CD14-positive monocyte (primary cell): ENCODE results near the gene MRM3. TPM values are rescaled to one million over a fixed set of nuclear protein-coding genes. Genes with fewer than 3 reads are reported as not detected.

Source experiments
- DNase-seq, 3 donors: peaks; one replicate each; pipeline ENCODE4 v3.0.0-alpha.2; 2011 to 2022
- H2AFZ ChIP-seq: 2 replicates; pipeline ENCODE4 v1.6.0; 2012; ENCODE audit warnings: mild to moderate bottlenecking, low read depth, low read length, inconsistent platforms; ENCODE audit not compliant: insufficient read depth, poor library complexity, severe bottlenecking
- H3K27ac ChIP-seq, 2 donors: 1 replicate in 1 of 2; 2 replicates in 1 of 2; pipeline ENCODE4 v1.5.1; 2012 to 2013; ENCODE audit warnings: low read length in 2 of 2, control low read depth in 1 of 2, inconsistent platforms in 1 of 2, low read depth in 1 of 2, mild to moderate bottlenecking in 1 of 2
- H3K27me3 ChIP-seq, 2 donors: one replicate each; pipeline versions ENCODE4 v1.6.0 to v1.6.1; 2011 to 2013; ENCODE audit warnings: low read length in 2 of 2; ENCODE audit not compliant: control insufficient read depth in 2 of 2, insufficient read depth in 2 of 2
- H3K36me3 ChIP-seq, 2 donors: replicated peaks in 1 of 2; 1 replicate in 1 of 2; 2 replicates in 1 of 2; pipeline versions ENCODE4 v1.5.1 to v1.6.1; 2012 to 2013; ENCODE audit warnings: low read length in 2 of 2, control low read depth in 1 of 2, inconsistent platforms in 1 of 2, mild to moderate bottlenecking in 1 of 2; ENCODE audit not compliant: insufficient read depth in 2 of 2, control insufficient read depth in 1 of 2
- H3K4me1 ChIP-seq, 2 donors: 1 replicate in 1 of 2; 2 replicates in 1 of 2; pipeline versions ENCODE4 v1.5.1 to v1.6.1; 2012 to 2013; ENCODE audit warnings: low read length in 2 of 2, control low read depth in 1 of 2, inconsistent platforms in 1 of 2, mild to moderate bottlenecking in 1 of 2, moderate library complexity in 1 of 2; ENCODE audit not compliant: insufficient read depth in 2 of 2, control insufficient read depth in 1 of 2
- H3K4me2 ChIP-seq: replicated peaks from 2 replicates; pipeline ENCODE3; 2012; ENCODE audit warnings: low read length, moderate library complexity, mild to moderate bottlenecking; ENCODE audit not compliant: poor library complexity, severe bottlenecking; ENCODE audit errors: extremely low read depth
- H3K4me3 ChIP-seq, 3 experiments: fragments of 200-600 bp in 1 of 3; sonication (generic) in 1 of 3; replicated peaks in 1 of 3; 1 replicate in 2 of 3; 2 replicates in 1 of 3; pipeline ENCODE4 v1.5.1; 2011 to 2013; ENCODE audit warnings: low read length in 3 of 3, mild to moderate bottlenecking in 3 of 3, control low read depth in 2 of 3, low read depth in 2 of 3, inconsistent platforms in 1 of 3, moderate library complexity in 1 of 3
- H3K79me2 ChIP-seq: 2 replicates; pipeline ENCODE4 v1.6.0; 2012; ENCODE audit warnings: mild to moderate bottlenecking, control low read depth, inconsistent platforms, low read length, moderate library complexity; ENCODE audit not compliant: insufficient read depth
- H3K9ac ChIP-seq: 2 replicates; pipeline ENCODE4 v1.6.0; 2017; ENCODE audit warnings: low read length, mild to moderate bottlenecking; ENCODE audit not compliant: insufficient read depth, poor library complexity, severe bottlenecking
- H3K9me3 ChIP-seq, 2 donors: replicated peaks in 1 of 2; 1 replicate in 1 of 2; 2 replicates in 1 of 2; pipeline versions ENCODE4 v1.5.1 to v1.6.1; 2012 to 2013; ENCODE audit warnings: low read length in 2 of 2, control low read depth in 1 of 2; ENCODE audit not compliant: control insufficient read depth in 1 of 2, insufficient read depth in 1 of 2
- H4K20me1 ChIP-seq: 2 replicates; pipeline ENCODE4 v1.6.0; 2012; ENCODE audit warnings: mild to moderate bottlenecking, low read length, control low read depth, moderate library complexity; ENCODE audit not compliant: insufficient read depth
- H3K27ac Mint-ChIP-seq, 7 donors: one replicate each; pipeline ENCODE4 v1.8.0; 2020; ENCODE audit warnings: mild to moderate bottlenecking in 7 of 7, mixed read lengths in 7 of 7, moderate library complexity in 6 of 7, inconsistent platforms in 2 of 7
- H3K27me3 Mint-ChIP-seq, 3 donors: one replicate each; pipeline ENCODE4 v1.8.0; 2021 to 2022; ENCODE audit warnings: low read depth in 3 of 3, mild to moderate bottlenecking in 3 of 3, mixed read lengths in 3 of 3, moderate library complexity in 3 of 3, inconsistent platforms in 1 of 3
- H3K36me3 Mint-ChIP-seq, 2 donors: one replicate each; pipeline ENCODE4 v1.8.0; 2020; ENCODE audit warnings: mixed read lengths in 2 of 2, inconsistent platforms in 1 of 2, mild to moderate bottlenecking in 1 of 2
- H3K4me1 Mint-ChIP-seq: one replicate; pipeline ENCODE4 v1.8.0; 2020; ENCODE audit warnings: mild to moderate bottlenecking, mixed read lengths
- H3K4me3 Mint-ChIP-seq, 2 donors: one replicate each; pipeline ENCODE4 v1.8.0; 2020; ENCODE audit warnings: mild to moderate bottlenecking in 2 of 2, mixed read lengths in 2 of 2, moderate library complexity in 1 of 2
- H3K9me3 Mint-ChIP-seq, 7 donors: one replicate each; pipeline ENCODE4 v1.8.0; 2020 to 2022; ENCODE audit warnings: mixed read lengths in 7 of 7, mild to moderate bottlenecking in 6 of 7, moderate library complexity in 6 of 7, inconsistent platforms in 2 of 7
- CTCF ChIP-seq: fragments of 200-600 bp; IDR thresholded peaks from one replicate; pipeline ENCODE4 v1.8.0; 2022; ENCODE audit warnings: antibody characterized with exemption, mild to moderate bottlenecking
- WGBS: methylation state at CpG from one replicate; pipeline ENCODE4 v1.1.5; 2013; ENCODE audit warnings: missing lambda C conversion rate; ENCODE audit not compliant: insufficient coverage; 5-methylcytosine and 5-hydroxymethylcytosine counted together
- intact Hi-C, 2 donors: fragments of 100-400 bp; cut with micrococcal nuclease; formaldehyde crosslinking; loops; one replicate each; pipeline versions ENCODE4 v1.15.0 to v1.15.1; 2023
- polyA plus RNA-seq, 3 donors: library from polyadenylated mRNA; depleted of rRNA in 1 of 3; unstranded in 2 of 3; stranded (reverse) in 1 of 3; fragments of 300-500 nt in 2 of 3; fragments of >200 nt in 1 of 3; fragmentation: Illumina TruSeq in 2 of 3; gene quantifications; 1 replicate in 2 of 3; 2 replicates in 1 of 3; pipeline ENCODE4 v1.2.3, GENCODE V29; 2012 to 2021

Gene MRM3
- polyA plus RNA-seq, 3 donors = 9.3 to 15.4 (median 12.8) TPM

- H3K27ac Mint-ChIP-seq = no peak overlapping the region
- peaks cover 0 to 12% of the 10 kb centered on the region in 2 donors for H3K27me3 ChIP-seq
- H3K9me3 ChIP-seq = peaks cover 8 to 12% of the 10 kb centered on the region in 2 donors
- no peak overlapping the region for H3K4me2 ChIP-seq
- H3K9me3 Mint-ChIP-seq = peaks cover 0 to 15% (median 9%) of the 10 kb centered on the region in 7 donors
- H3K4me3 ChIP-seq = no peak overlapping the region
- TF ChIP-seq CTCF = no peak
- H3K9ac ChIP-seq = no peak overlapping the region
- H2AFZ ChIP-seq = no peak overlapping the region
- H3K27me3 Mint-ChIP-seq = peaks cover 18 to 19% (median 19%) of the 10 kb centered on the region in 3 donors
- intact Hi-C loops = no loop called here
- H3K4me3 Mint-ChIP-seq = no peak overlapping the region
- no peaks in the 10 kb centered on the region for H3K36me3 ChIP-seq
- no peaks in the 10 kb centered on the region for H3K36me3 Mint-ChIP-seq
- H4K20me1 ChIP-seq = no peaks in the 10 kb centered on the region
- DNase-seq = peak in 1 of 3 donors; percentile 12
- WGBS = 76% methylated on average over 33 of the region's 33 CpGs
- no peaks in the 10 kb centered on the region for H3K79me2 ChIP-seq
- no peak overlapping the region for H3K27ac ChIP-seq
- no peaks in the 10 kb centered on the region for H3K4me1 ChIP-seq
- no peaks in the 10 kb centered on the region for H3K4me1 Mint-ChIP-seq
These were observed 59.2 kb downstream of the MRM3 start for GRCh38 chr17:841313-841712.

Other genes with a start within 250 kb of the MRM3 start
- gene VPS53, start 67.5 kb upstream of the MRM3 start, polyA plus RNA-seq = 10 to 100 TPM in 1 of 3 donors, 1 to 10 TPM in 2; 3.9 to 20.7 (median 8.5) TPM
- 1 to 10 TPM in 1 of 3 donors, under 1 TPM in 2; 0.09 to 1.8 (median 0.13) TPM for gene TLCD3A, start 49.8 kb upstream of the MRM3 start, polyA plus RNA-seq
- gene GEMIN4, start 30.1 kb upstream of the MRM3 start, polyA plus RNA-seq = 10 to 100 TPM in 2 of 3 donors, 1 to 10 TPM in 1; 8.8 to 10.6 (median 10.1) TPM
- 10 to 100 TPM; 41.8 to 50.7 (median 50.6) TPM for gene GLOD4, start 73 bp upstream of the MRM3 start, polyA plus RNA-seq
- gene NXN, start 197.4 kb downstream of the MRM3 start, polyA plus RNA-seq = not detected
- gene TIMM22, start 214.8 kb downstream of the MRM3 start, polyA plus RNA-seq = 10 to 100 TPM in 2 of 3 donors, 1 to 10 TPM in 1; 3.2 to 13.6 (median 13.1) TPM